Measurements from ENCODE around the gene WDR75. TPM values are rescaled to one million over a fixed set of nuclear protein-coding genes. Genes with fewer than 3 reads are reported as not detected.

WDR75 gene
- total and polyA plus RNA-seq, 2 of the 4 experiments (the other 2 are of a cell fraction): 21.7 to 52.2 TPM

- intact Hi-C loops (cut with micrococcal nuclease): loop anchor here (5.0 kb wide), 1 partner anchor 47 kb away; no protein-coding TSS in a partner anchor
- DNase-seq (no peak), ATAC-seq (ENCODE audit: low read depth) (no peak)
- no peak overlapping the region for H3K27ac ChIP-seq (ENCODE audit: insufficient read depth, low read length)
- no peaks in the 10 kb centered on the region; the same call in 1 of the 2 replicates for H3K9me3 ChIP-seq (ENCODE audit: control insufficient read depth, insufficient read depth, low read length)
- H4K91ac ChIP-seq (ENCODE audit: insufficient read depth, low read depth, low read length): no peak overlapping the region
- no peak overlapping the region for H3K23ac ChIP-seq (ENCODE audit: low read depth, low read length)
- no peak overlapping the region for H3K56ac ChIP-seq (ENCODE audit: extremely low read depth, insufficient read depth, low read length)
- H2AK5ac ChIP-seq (ENCODE audit: low read depth, low read length): no peak overlapping the region
- no peak overlapping the region for H4K8ac ChIP-seq (ENCODE audit: low read depth in 2 of 2, low read length in 2 of 2)
- POLR2A ChIA-PET (ENCODE audit: unreplicated experiment): no interaction called here
- no peak overlapping the region for H3K9ac ChIP-seq (ENCODE audit: low read depth, low read length)
- no peaks in the 10 kb centered on the region for H3K4me1 ChIP-seq (ENCODE audit: control insufficient read depth, insufficient read depth, low read length)
- H4K20me1 ChIP-seq (ENCODE audit: insufficient read depth, low read length): no peaks in the 10 kb centered on the region
- H3K9me1 ChIP-seq (ENCODE audit: insufficient read depth, low read length): no peaks in the 10 kb centered on the region
- BruUV-seq (replicated peaks): no TSS peak
- TF ChIP-seq CTCF (conservative IDR thresholded peaks at IDR 0.05; ENCODE audit: low read depth, low read length) (no peak), RAD21 (IDR thresholded peaks at IDR 0.05; ENCODE audit: low read length) (no peak), SMC3 (IDR thresholded peaks at IDR 0.05; ENCODE audit: low read depth, low read length) (no peak), FOS (IDR thresholded peaks at IDR 0.05; ENCODE audit: low read depth, low read length) (no peak), USF2 (IDR thresholded peaks at IDR 0.05; ENCODE audit: low read depth, low read length) (no peak), NFE2L2 (IDR thresholded peaks at IDR 0.05; ENCODE audit: low read depth, low read length) (no peak), CEBPB (IDR thresholded peaks at IDR 0.05; ENCODE audit: low read depth, low read length) (no peak), POLR2A (IDR thresholded peaks at IDR 0.05; ENCODE audit: low read depth, low read length) (no peak), RCOR1 (IDR thresholded peaks at IDR 0.05; ENCODE audit: insufficient replicate concordance, low read length) (no peak), ELK1 (IDR thresholded peaks at IDR 0.05; ENCODE audit: borderline replicate concordance, low read depth, low read length) (no peak), MAZ (IDR thresholded peaks at IDR 0.05; ENCODE audit: borderline replicate concordance, low read depth, low read length) (no peak), MAFK (IDR thresholded peaks at IDR 0.05; ENCODE audit: low read depth, low read length) (no peak), BHLHE40 (IDR thresholded peaks at IDR 0.05; ENCODE audit: low read depth, low read length) (no peak), RFX5 (IDR thresholded peaks at IDR 0.05; ENCODE audit: low read depth, low read length) (no peak), MXI1 (IDR thresholded peaks at IDR 0.05; ENCODE audit: borderline replicate concordance, low read depth, low read length) (no peak), CHD1 (IDR thresholded peaks at IDR 0.05; ENCODE audit: low read depth, low read length) (no peak)
- H2BK15ac ChIP-seq (ENCODE audit: low read depth, low read length): no peak overlapping the region
- no peaks in the 10 kb centered on the region for H3K36me3 ChIP-seq (ENCODE audit: control insufficient read depth, insufficient read depth, low read length)
- no peak overlapping the region for H2AFZ ChIP-seq (replicated peaks; ENCODE audit: low read length, poor library complexity)
- H3K79me1 ChIP-seq (ENCODE audit: low read depth in 1 of 2, low read length in 2 of 2): no peaks in the 10 kb centered on the region
- CTCF ChIA-PET: no interaction called here
- H3K27me3 ChIP-seq (ENCODE audit: control insufficient read depth, insufficient read depth, low read length): no peaks in the 10 kb centered on the region
- H2BK20ac ChIP-seq (ENCODE audit: low read depth, low read length): no peak overlapping the region
- no peak overlapping the region for H3K18ac ChIP-seq (ENCODE audit: low read depth, low read length)
- no peak overlapping the region for H3K4me3 ChIP-seq (ENCODE audit: insufficient read depth, low read depth, low read length)
- 93% methylated on average over 2 of the region's 2 CpGs; no CpG with 5 or more reads in 1 of the 2 experiments for WGBS, 2 experiments (ENCODE audit: extremely low coverage in 2 of 2, insufficient read length in 1 of 2)
- dilution Hi-C loops (cut with HindIII; ENCODE audit: low sequenced_read_pairs, unreplicated experiment): no loop called here
- H3K4me2 ChIP-seq (ENCODE audit: low read depth, low read length): no peak overlapping the region
- no peak overlapping the region for H3K4ac ChIP-seq (ENCODE audit: low read depth, low read length)
- H2BK5ac ChIP-seq (ENCODE audit: low read depth, low read length, poor library complexity, severe bottlenecking): no peak overlapping the region
- H2AK9ac ChIP-seq (replicated peaks; ENCODE audit: low read depth, low read length, poor library complexity): no peak overlapping the region
- no peak overlapping the region for H3K14ac ChIP-seq (replicated peaks; ENCODE audit: low read depth, low read length)
- H4K5ac ChIP-seq (ENCODE audit: low read depth, low read length): no peak overlapping the region
- no peak overlapping the region for H2BK120ac ChIP-seq (ENCODE audit: low read depth, low read length)
- in situ Hi-C loops (cut with MboI; ENCODE audit: low sequenced_read_pairs): no loop called here
Measured at GRCh38 chr2:189505492-189505891, 64.2 kb downstream of the WDR75 start.

Measured in IMR-90 (cell line).